Activated CD4-positive, alpha-beta memory T cell treated with anti-CD3 and anti-CD28 coated beads for 36 hours (primary cell): ENCODE results near the gene LRRC71. TPM values are rescaled to one million over a fixed set of nuclear protein-coding genes. Genes with fewer than 3 reads are reported as not detected.

Source experiments
- microRNA-seq: library from miRNA; unstranded; fragments of <30 nt; microRNA quantifications from one replicate; pipeline ENCODE4 v1.2.0, GENCODE V29; 2022; ENCODE audit warnings: borderline number of aligned reads, borderline microRNAs expressed, borderline replicate concordance
- total RNA-seq, 2 experiments: library from RNA; stranded (reverse); gene quantifications; one replicate each; pipeline ENCODE4 v1.2.3, GENCODE V29; 2021

LRRC71 gene
- total RNA-seq, 2 experiments from 2014 or later = not detected

Small RNA genes lying within 50 kb of the gene (microRNA-seq; reads per million reads assigned to microRNA genes)
- gene MIR765 = not detected

Other genes starting within 250 kb of the LRRC71 start
- gene NES, start 243.2 kb upstream of the LRRC71 start, total RNA-seq = under 1 TPM in 1 of 2 experiments, not detected in 1; 0.07 TPM
- 1 to 10 TPM; 1.1 to 2.3 TPM for gene CRABP2, start 215.0 kb upstream of the LRRC71 start, total RNA-seq
- 10 to 100 TPM; 43.0 to 46.3 TPM for gene METTL25B, start 192.2 kb upstream of the LRRC71 start, total RNA-seq
- 10 to 100 TPM; 35.6 to 36.8 TPM for gene ISG20L2, start 191.9 kb upstream of the LRRC71 start, total RNA-seq
- gene MRPL24, start 179.5 kb upstream of the LRRC71 start, total RNA-seq = 100 to 1,000 TPM; 105 to 106 TPM
- 100 to 1,000 TPM; 357 to 365 TPM for gene HDGF, start 169.0 kb upstream of the LRRC71 start, total RNA-seq
- 10 to 100 TPM; 58.6 to 67.2 TPM for gene PRCC, start 153.1 kb upstream of the LRRC71 start, total RNA-seq
- gene SH2D2A, start 103.8 kb upstream of the LRRC71 start, total RNA-seq = 100 to 1,000 TPM; 280 to 294 TPM
- gene INSRR, start 61.5 kb upstream of the LRRC71 start, total RNA-seq = under 1 TPM; 0.05 to 0.14 TPM
- gene NTRK1, start 59.8 kb upstream of the LRRC71 start, total RNA-seq = 1 to 10 TPM; 6.4 to 6.7 TPM
- not detected for gene PEAR1, start 26.9 kb upstream of the LRRC71 start, total RNA-seq
- 1 to 10 TPM; 1.3 to 1.8 TPM for gene ARHGEF11, start 125.1 kb downstream of the LRRC71 start, total RNA-seq
- gene ETV3L, start 179.2 kb downstream of the LRRC71 start, total RNA-seq = not detected
- gene ETV3, start 217.8 kb downstream of the LRRC71 start, total RNA-seq = 10 to 100 TPM; 30.9 to 32.4 TPM